OCI-LY7 (cell line): ENCODE data around the gene TSSK3.

Source experiments
- CTCF ChIP-seq: fragments of 200-600 bp; sonication (generic); conservative IDR thresholded peaks from 2 replicates; pipeline ENCODE4 v1.5.1; 2014; ENCODE audit warnings: mild to moderate bottlenecking, antibody characterized with exemption, low read length, moderate library complexity, mixed read lengths
- EZH2phosphoT487 ChIP-seq: fragments of 200-600 bp; sonication (generic); IDR thresholded peaks from 2 replicates; pipeline ENCODE4 v1.6.1; 2018; ENCODE audit warnings: low read depth, borderline replicate concordance, mild to moderate bottlenecking, mixed run types, antibody characterized with exemption, low read length, moderate library complexity, mixed read lengths

DNA sequence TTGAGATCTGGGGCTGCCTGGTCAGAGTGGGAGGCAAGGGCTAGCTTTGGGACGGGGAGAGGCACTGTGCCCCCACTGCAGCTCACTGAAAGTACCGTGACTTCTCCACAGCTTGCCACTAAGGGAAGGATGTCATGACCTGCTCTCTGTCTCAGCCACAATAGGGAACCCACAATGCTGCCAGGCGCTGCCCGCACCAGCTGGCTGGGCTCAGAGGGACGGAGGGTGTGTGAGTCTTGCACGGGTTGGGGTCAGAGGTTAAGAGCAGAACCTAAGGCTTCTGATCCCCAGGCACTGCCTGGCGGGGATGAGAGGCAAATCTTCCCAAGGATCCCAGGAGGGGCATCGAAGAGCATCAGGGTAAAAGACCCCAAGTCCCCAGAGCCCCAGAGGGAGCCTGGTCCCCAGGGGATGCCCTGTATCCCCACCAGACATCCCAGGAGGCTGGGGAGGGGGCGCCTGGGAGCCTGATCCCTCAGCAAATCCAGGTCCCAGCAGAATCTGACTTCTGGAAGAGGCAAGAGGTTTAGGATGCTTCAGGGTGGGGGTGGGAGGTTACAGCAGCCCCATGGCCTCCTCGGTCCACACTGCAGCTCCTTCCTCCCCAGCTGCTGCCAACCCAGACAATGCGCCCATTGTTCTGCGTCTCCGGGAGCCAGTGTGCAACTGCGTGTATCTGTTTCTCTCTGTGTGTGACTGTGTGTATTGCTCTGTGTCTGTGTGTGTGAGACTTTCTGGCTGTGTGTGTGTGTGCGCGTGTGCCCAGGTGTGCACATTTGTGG, 24.3 kb upstream of the TSSK3 start:
- no peak for TF ChIP-seq CTCF
- no peak for TF ChIP-seq EZH2phosphoT487
